Measurements from ENCODE around the gene CACNA1G. TPM values are rescaled to one million over a fixed set of nuclear protein-coding genes. Genes with fewer than 3 reads are reported as not detected.
A peak's percentile ranks its signal among the peaks of the same experiment; 100 is the strongest.

Gene CACNA1G
- total RNA-seq, 1 experiment from 2014 or later, result not detected

DNA sequence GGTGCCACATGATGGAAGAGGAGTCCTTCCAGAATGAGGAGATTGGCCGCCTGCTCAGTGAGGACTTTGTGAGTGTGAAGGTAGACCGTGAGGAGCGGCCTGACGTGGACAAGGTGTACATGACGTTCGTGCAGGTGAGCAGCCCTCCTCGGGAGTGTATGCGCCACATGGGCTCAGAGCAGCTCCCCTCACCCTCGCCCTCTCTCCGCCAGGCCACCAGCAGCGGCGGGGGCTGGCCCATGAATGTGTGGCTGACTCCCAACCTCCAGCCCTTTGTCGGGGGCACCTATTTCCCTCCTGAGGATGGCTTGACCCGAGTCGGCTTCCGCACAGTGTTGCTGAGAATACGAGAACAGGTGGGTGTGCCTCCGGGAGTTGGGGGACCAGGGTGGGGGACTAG lies 11.7 kb upstream of the CACNA1G start:
- Histone ChIP-seq H2AFZ (ENCODE audit: low read length) (no peak overlapping the region), H3K9ac (ENCODE audit: low read length) (no peak overlapping the region), H3K36me3 (ENCODE audit: insufficient read depth, low read length) (no peaks in the 10 kb centered on the region), H3K4me1 (ENCODE audit: low read length) (peaks cover 12% of the 10 kb centered on the region), H3K4me2 (ENCODE audit: low read depth, low read length, poor library complexity, severe bottlenecking) (no peak overlapping the region), H3K4me3 (ENCODE audit: low read length) (no peak overlapping the region), H3K27ac (ENCODE audit: low read length) (no peak overlapping the region), H3K79me2 (ENCODE audit: low read length) (peaks cover 6% of the 10 kb centered on the region; the same call in 1 of the 2 replicates), H3K9me2 (replicated peaks; ENCODE audit: insufficient read depth, low read length) (no peaks in the 10 kb centered on the region), H3K27me3 (ENCODE audit: low read length) (no peaks in the 10 kb centered on the region), H3K9me3 (ENCODE audit: low read length) (no peaks in the 10 kb centered on the region), H4K20me1 (ENCODE audit: insufficient read depth, low read depth, low read length) (no peaks in the 10 kb centered on the region)
- DNase-seq, result no peak

- peaks cover 12% of the 10 kb centered on the region for H3K4me1 ChIP-seq (ENCODE audit: low read length)
- DNase-seq, result no peak
- no peaks in the 10 kb centered on the region for H4K20me1 ChIP-seq (ENCODE audit: insufficient read depth, low read depth, low read length)
- no peaks in the 10 kb centered on the region for H3K9me2 ChIP-seq (replicated peaks; ENCODE audit: insufficient read depth, low read length)
- no peak overlapping the region for H3K4me2 ChIP-seq (ENCODE audit: low read depth, low read length, poor library complexity, severe bottlenecking)
- no peaks in the 10 kb centered on the region for H3K27me3 ChIP-seq (ENCODE audit: low read length)
- no peak overlapping the region for H3K9ac ChIP-seq (ENCODE audit: low read length)
- no peak overlapping the region for H2AFZ ChIP-seq (ENCODE audit: low read length)
- H3K4me3 ChIP-seq (ENCODE audit: low read length), result no peak overlapping the region
- H3K27ac ChIP-seq (ENCODE audit: low read length), result no peak overlapping the region
- no peaks in the 10 kb centered on the region for H3K9me3 ChIP-seq (ENCODE audit: low read length)
- H3K36me3 ChIP-seq (ENCODE audit: insufficient read depth, low read length), result no peaks in the 10 kb centered on the region
- H3K79me2 ChIP-seq (ENCODE audit: low read length), result peaks cover 6% of the 10 kb centered on the region; the same call in 1 of the 2 replicates
Measured at GRCh38 chr17:50549256-50549941, 11.1 kb upstream of the CACNA1G start.

DNA sequence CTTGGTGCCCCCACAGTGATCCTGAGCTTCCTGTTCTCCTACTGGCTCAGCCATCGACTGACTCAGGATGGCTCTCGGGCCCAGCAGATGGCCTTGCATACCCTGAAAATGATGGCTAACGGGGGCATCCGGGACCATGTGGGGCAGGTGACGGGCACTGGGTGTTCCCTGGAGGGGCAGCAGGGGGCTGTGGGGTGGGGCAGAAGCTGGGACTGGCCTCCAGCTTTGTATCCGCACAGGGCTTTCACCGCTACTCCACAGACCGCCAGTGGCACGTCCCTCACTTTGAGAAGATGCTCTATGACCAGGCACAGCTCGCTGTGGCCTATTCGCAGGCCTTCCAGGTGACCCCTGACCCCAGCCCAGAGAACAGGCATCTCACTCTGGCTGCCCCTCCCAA lies 10.5 kb upstream of the CACNA1G start:
- Histone ChIP-seq H3K79me2 (ENCODE audit: low read length) (peaks cover 6% of the 10 kb centered on the region; the same call in 1 of the 2 replicates), H2AFZ (ENCODE audit: low read length) (no peak overlapping the region), H3K27me3 (ENCODE audit: low read length) (no peaks in the 10 kb centered on the region), H3K4me2 (ENCODE audit: low read depth, low read length, poor library complexity, severe bottlenecking) (no peak overlapping the region), H3K9me3 (ENCODE audit: low read length) (no peaks in the 10 kb centered on the region), H4K20me1 (ENCODE audit: insufficient read depth, low read depth, low read length) (no peaks in the 10 kb centered on the region), H3K4me3 (ENCODE audit: low read length) (no peak overlapping the region), H3K36me3 (ENCODE audit: insufficient read depth, low read length) (no peaks in the 10 kb centered on the region), H3K9ac (ENCODE audit: low read length) (no peak overlapping the region), H3K9me2 (replicated peaks; ENCODE audit: insufficient read depth, low read length) (no peaks in the 10 kb centered on the region), H3K27ac (ENCODE audit: low read length) (no peak overlapping the region), H3K4me1 (ENCODE audit: low read length) (peaks cover 12% of the 10 kb centered on the region)
- no peak for DNase-seq

GRCh38 chr17:50550661-50551432 lies 9.7 kb upstream of the CACNA1G start:
- Histone ChIP-seq H3K9me3 (ENCODE audit: low read length) (no peaks in the 10 kb centered on the region), H3K4me3 (ENCODE audit: low read length) (no peak overlapping the region)
- peak; percentile 81 for DNase-seq

GRCh38 chr17:50551433-50551815 lies 9.1 kb upstream of the CACNA1G start:
- no peaks in the 10 kb centered on the region for H3K36me3 ChIP-seq (ENCODE audit: insufficient read depth, low read length)
- H4K20me1 ChIP-seq (ENCODE audit: insufficient read depth, low read depth, low read length), result no peaks in the 10 kb centered on the region
- H3K4me3 ChIP-seq (ENCODE audit: low read length), result no peak overlapping the region
- no peak overlapping the region for H3K4me2 ChIP-seq (ENCODE audit: low read depth, low read length, poor library complexity, severe bottlenecking)
- DNase-seq, result no peak
- peaks cover 12% of the 10 kb centered on the region for H3K4me1 ChIP-seq (ENCODE audit: low read length)
- no peak overlapping the region for H3K27ac ChIP-seq (ENCODE audit: low read length)
- H3K79me2 ChIP-seq (ENCODE audit: low read length), result peaks cover 6% of the 10 kb centered on the region; the same call in 1 of the 2 replicates
- H3K27me3 ChIP-seq (ENCODE audit: low read length), result no peaks in the 10 kb centered on the region
- no peak overlapping the region for H3K9ac ChIP-seq (ENCODE audit: low read length)
- H3K9me2 ChIP-seq (replicated peaks; ENCODE audit: insufficient read depth, low read length), result no peaks in the 10 kb centered on the region
- H3K9me3 ChIP-seq (ENCODE audit: low read length), result no peaks in the 10 kb centered on the region
- no peak overlapping the region for H2AFZ ChIP-seq (ENCODE audit: low read length)

More at GRCh38 chr17:50550661-50551432, 9.7 kb upstream of the CACNA1G start:
- H3K9ac ChIP-seq (ENCODE audit: low read length), result no peak overlapping the region
- no peak overlapping the region for H2AFZ ChIP-seq (ENCODE audit: low read length)
- H3K27ac ChIP-seq (ENCODE audit: low read length), result no peak overlapping the region
- H3K4me2 ChIP-seq (ENCODE audit: low read depth, low read length, poor library complexity, severe bottlenecking), result no peak overlapping the region
- H3K79me2 ChIP-seq (ENCODE audit: low read length), result peaks cover 6% of the 10 kb centered on the region; the same call in 1 of the 2 replicates
- H3K4me1 ChIP-seq (ENCODE audit: low read length), result peaks cover 12% of the 10 kb centered on the region
- no peaks in the 10 kb centered on the region for H4K20me1 ChIP-seq (ENCODE audit: insufficient read depth, low read depth, low read length)
- no peaks in the 10 kb centered on the region for H3K36me3 ChIP-seq (ENCODE audit: insufficient read depth, low read length)
- no peaks in the 10 kb centered on the region for H3K9me2 ChIP-seq (replicated peaks; ENCODE audit: insufficient read depth, low read length)
- no peaks in the 10 kb centered on the region for H3K27me3 ChIP-seq (ENCODE audit: low read length)

- DNase-seq, result no peak
- H3K9ac ChIP-seq (ENCODE audit: low read length), result no peak overlapping the region
- H3K4me2 ChIP-seq (ENCODE audit: low read depth, low read length, poor library complexity, severe bottlenecking), result no peak overlapping the region
Measured at GRCh38 chr17:50551884-50552283, 8.6 kb upstream of the CACNA1G start.

DNA sequence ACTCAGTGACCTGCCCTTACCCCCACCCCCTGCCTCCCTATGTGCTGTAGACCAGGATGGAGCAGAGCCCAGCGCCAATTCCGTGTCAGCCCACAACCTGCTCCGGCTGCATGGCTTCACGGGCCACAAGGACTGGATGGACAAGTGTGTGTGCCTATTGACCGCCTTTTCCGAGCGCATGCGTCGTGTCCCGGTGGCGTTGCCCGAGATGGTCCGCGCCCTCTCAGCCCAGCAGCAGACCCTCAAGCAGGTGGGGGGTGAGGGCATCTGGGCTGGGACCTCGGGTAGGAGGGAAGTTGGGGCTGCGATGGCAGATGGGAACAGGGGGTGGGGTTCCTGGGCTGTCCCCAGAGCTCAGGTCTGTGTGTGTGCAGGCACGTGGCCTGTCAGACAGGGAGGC lies 6.3 kb upstream of the CACNA1G start:
- Histone ChIP-seq H3K4me1 (ENCODE audit: low read length) (no peaks in the 10 kb centered on the region; the same call in none of the 2 replicates), H3K9me3 (ENCODE audit: low read length) (no peaks in the 10 kb centered on the region), H3K27ac (ENCODE audit: low read length) (no peak overlapping the region), H2AFZ (ENCODE audit: low read length) (no peak overlapping the region), H3K36me3 (ENCODE audit: insufficient read depth, low read length) (no peaks in the 10 kb centered on the region), H4K20me1 (ENCODE audit: insufficient read depth, low read depth, low read length) (no peaks in the 10 kb centered on the region), H3K27me3 (ENCODE audit: low read length) (no peaks in the 10 kb centered on the region), H3K79me2 (ENCODE audit: low read length) (no peaks in the 10 kb centered on the region), H3K9ac (ENCODE audit: low read length) (no peak overlapping the region), H3K4me2 (ENCODE audit: low read depth, low read length, poor library complexity, severe bottlenecking) (no peak overlapping the region), H3K4me3 (ENCODE audit: low read length) (no peak overlapping the region), H3K9me2 (replicated peaks; ENCODE audit: insufficient read depth, low read length) (no peaks in the 10 kb centered on the region)
- DNase-seq, result no peak

More at GRCh38 chr17:50551884-50552283, 8.6 kb upstream of the CACNA1G start:
- no peaks in the 10 kb centered on the region for H3K27me3 ChIP-seq (ENCODE audit: low read length)
- no peak overlapping the region for H2AFZ ChIP-seq (ENCODE audit: low read length)
- no peaks in the 10 kb centered on the region for H3K36me3 ChIP-seq (ENCODE audit: insufficient read depth, low read length)
- H3K27ac ChIP-seq (ENCODE audit: low read length), result no peak overlapping the region
- no peaks in the 10 kb centered on the region for H4K20me1 ChIP-seq (ENCODE audit: insufficient read depth, low read depth, low read length)
- H3K4me3 ChIP-seq (ENCODE audit: low read length), result no peak overlapping the region
- H3K4me1 ChIP-seq (ENCODE audit: low read length), result peaks cover 12% of the 10 kb centered on the region
- H3K9me3 ChIP-seq (ENCODE audit: low read length), result no peaks in the 10 kb centered on the region
- no peaks in the 10 kb centered on the region for H3K9me2 ChIP-seq (replicated peaks; ENCODE audit: insufficient read depth, low read length)
- peaks cover 6% of the 10 kb centered on the region; the same call in 1 of the 2 replicates for H3K79me2 ChIP-seq (ENCODE audit: low read length)

- H2AFZ ChIP-seq (ENCODE audit: low read length), result no peak overlapping the region
Measured at GRCh38 chr17:50556803-50557202, 3.7 kb upstream of the CACNA1G start.

More at GRCh38 chr17:50556803-50557202, 3.7 kb upstream of the CACNA1G start:
- Histone ChIP-seq H3K9me3 (ENCODE audit: low read length) (no peaks in the 10 kb centered on the region), H3K4me1 (ENCODE audit: low read length) (peaks cover 4% of the 10 kb centered on the region), H3K4me2 (ENCODE audit: low read depth, low read length, poor library complexity, severe bottlenecking) (no peak overlapping the region), H3K27me3 (ENCODE audit: low read length) (no peaks in the 10 kb centered on the region), H3K79me2 (ENCODE audit: low read length) (no peaks in the 10 kb centered on the region), H3K9me2 (replicated peaks; ENCODE audit: insufficient read depth, low read length) (no peaks in the 10 kb centered on the region), H3K27ac (ENCODE audit: low read length) (no peak overlapping the region), H3K9ac (ENCODE audit: low read length) (no peak overlapping the region), H3K36me3 (ENCODE audit: insufficient read depth, low read length) (no peaks in the 10 kb centered on the region), H4K20me1 (ENCODE audit: insufficient read depth, low read depth, low read length) (peaks cover 7% of the 10 kb centered on the region; the same call in 1 of the 2 replicates), H3K4me3 (ENCODE audit: low read length) (no peak overlapping the region)
- no peak for DNase-seq
